ENCODE results near the gene SH3GLB2.

Gene SH3GLB2

GRCh38 chr9:129069862-129070641 is 41.9 kb upstream of the SH3GLB2 start:
- no peak overlapping the region for H3K4me3 ChIP-seq (ENCODE audit: low read depth in 1 of 5, low read length in 5 of 5)
- peaks cover 0 to 16% (median 11%) of the 10 kb centered on the region in 5 donors for H3K4me1 ChIP-seq (ENCODE audit: control insufficient read depth in 5 of 5, insufficient read depth in 5 of 5, low read length in 5 of 5)
- no peaks in the 10 kb centered on the region for H3K27me3 ChIP-seq (ENCODE audit: control insufficient read depth in 5 of 5, insufficient read depth in 4 of 5, low read length in 5 of 5)
- H3K9ac ChIP-seq (ENCODE audit: low read length in 5 of 5), result peak overlapping the region in 1 of 5 donors; percentile 52
- H3K9me3 ChIP-seq (ENCODE audit: control insufficient read depth in 5 of 5, low read length in 5 of 5), result no peaks in the 10 kb centered on the region
- H3K27ac ChIP-seq (ENCODE audit: low read depth, low read length), result no peak overlapping the region
- H3K36me3 ChIP-seq (ENCODE audit: control insufficient read depth in 5 of 5, insufficient read depth in 5 of 5, low read length in 5 of 5), result peaks cover 0 to 58% (median 48%) of the 10 kb centered on the region in 5 donors

- no peak overlapping the region for H3K27ac ChIP-seq (ENCODE audit: low read depth, low read length)
- peaks cover 0 to 19% (median 11%) of the 10 kb centered on the region in 5 donors for H3K4me1 ChIP-seq (ENCODE audit: control insufficient read depth in 5 of 5, insufficient read depth in 5 of 5, low read length in 5 of 5)
- no peaks in the 10 kb centered on the region for H3K9me3 ChIP-seq (ENCODE audit: control insufficient read depth in 5 of 5, low read length in 5 of 5)
- H3K4me3 ChIP-seq (ENCODE audit: low read depth in 1 of 5, low read length in 5 of 5), result peak overlapping the region in 1 of 5 donors; percentile 37
- H3K27me3 ChIP-seq (ENCODE audit: control insufficient read depth in 5 of 5, insufficient read depth in 4 of 5, low read length in 5 of 5), result no peaks in the 10 kb centered on the region
- H3K9ac ChIP-seq (ENCODE audit: low read length in 5 of 5), result peak overlapping the region in 1 of 5 donors; percentile 52
- H3K36me3 ChIP-seq (ENCODE audit: control insufficient read depth in 5 of 5, insufficient read depth in 5 of 5, low read length in 5 of 5), result peaks cover 0 to 65% (median 52%) of the 10 kb centered on the region in 5 donors
Observed at GRCh38 chr9:129068990-129069861, 41.1 kb upstream of the SH3GLB2 start.

GRCh38 chr9:129068110-129068509 is 40.0 kb upstream of the SH3GLB2 start:
- Histone ChIP-seq H3K36me3 (ENCODE audit: control insufficient read depth in 5 of 5, insufficient read depth in 5 of 5, low read length in 5 of 5) (peaks cover 0 to 74% (median 60%) of the 10 kb centered on the region in 5 donors), H3K27me3 (ENCODE audit: control insufficient read depth in 5 of 5, insufficient read depth in 4 of 5, low read length in 5 of 5) (no peaks in the 10 kb centered on the region), H3K27ac (ENCODE audit: low read depth, low read length) (no peak overlapping the region), H3K9me3 (ENCODE audit: control insufficient read depth in 5 of 5, low read length in 5 of 5) (no peaks in the 10 kb centered on the region), H3K4me3 (ENCODE audit: low read depth in 1 of 5, low read length in 5 of 5) (no peak overlapping the region), H3K4me1 (ENCODE audit: control insufficient read depth in 5 of 5, insufficient read depth in 5 of 5, low read length in 5 of 5) (peaks cover 0 to 19% (median 11%) of the 10 kb centered on the region in 5 donors), H3K9ac (ENCODE audit: low read length in 5 of 5) (no peak overlapping the region)

GRCh38 chr9:129064499-129064908 is 36.4 kb upstream of the SH3GLB2 start:
- H3K36me3 ChIP-seq (ENCODE audit: control insufficient read depth in 5 of 5, insufficient read depth in 5 of 5, low read length in 5 of 5), result peaks cover 0 to 83% (median 69%) of the 10 kb centered on the region in 5 donors
- H3K4me3 ChIP-seq (ENCODE audit: low read depth in 1 of 5, low read length in 5 of 5), result no peak overlapping the region
- no peaks in the 10 kb centered on the region for H3K27me3 ChIP-seq (ENCODE audit: control insufficient read depth in 5 of 5, insufficient read depth in 4 of 5, low read length in 5 of 5)
- H3K9ac ChIP-seq (ENCODE audit: low read length in 5 of 5), result no peak overlapping the region
- no peaks in the 10 kb centered on the region for H3K9me3 ChIP-seq (ENCODE audit: control insufficient read depth in 5 of 5, low read length in 5 of 5)
- H3K27ac ChIP-seq (ENCODE audit: low read depth, low read length), result no peak overlapping the region
- H3K4me1 ChIP-seq (ENCODE audit: control insufficient read depth in 5 of 5, insufficient read depth in 5 of 5, low read length in 5 of 5), result peaks cover 0 to 16% (median 5%) of the 10 kb centered on the region in 5 donors

GRCh38 chr9:129063061-129063460 is 34.9 kb upstream of the SH3GLB2 start:
- Histone ChIP-seq H3K27ac (ENCODE audit: low read depth, low read length) (no peak overlapping the region), H3K4me3 (ENCODE audit: low read depth in 1 of 5, low read length in 5 of 5) (no peak overlapping the region), H3K27me3 (ENCODE audit: control insufficient read depth in 5 of 5, insufficient read depth in 4 of 5, low read length in 5 of 5) (no peaks in the 10 kb centered on the region), H3K9me3 (ENCODE audit: control insufficient read depth in 5 of 5, low read length in 5 of 5) (no peaks in the 10 kb centered on the region), H3K9ac (ENCODE audit: low read length in 5 of 5) (peak overlapping the region in 1 of 5 donors; percentile 35), H3K4me1 (ENCODE audit: control insufficient read depth in 5 of 5, insufficient read depth in 5 of 5, low read length in 5 of 5) (peaks cover 0 to 7% (median 0%) of the 10 kb centered on the region in 5 donors), H3K36me3 (ENCODE audit: control insufficient read depth in 5 of 5, insufficient read depth in 5 of 5, low read length in 5 of 5) (peaks cover 0 to 79% (median 65%) of the 10 kb centered on the region in 5 donors)

GRCh38 chr9:129060991-129061390 is 32.9 kb upstream of the SH3GLB2 start:
- H3K36me3 ChIP-seq (ENCODE audit: control insufficient read depth in 5 of 5, insufficient read depth in 5 of 5, low read length in 5 of 5), result peaks cover 0 to 78% (median 52%) of the 10 kb centered on the region in 5 donors
- no peak overlapping the region for H3K4me3 ChIP-seq (ENCODE audit: low read depth in 1 of 5, low read length in 5 of 5)
- H3K4me1 ChIP-seq (ENCODE audit: control insufficient read depth in 5 of 5, insufficient read depth in 5 of 5, low read length in 5 of 5), result peaks cover 0 to 7% (median 0%) of the 10 kb centered on the region in 5 donors
- H3K9ac ChIP-seq (ENCODE audit: low read length in 5 of 5), result no peak overlapping the region
- H3K27ac ChIP-seq (ENCODE audit: low read depth, low read length), result no peak overlapping the region
- H3K9me3 ChIP-seq (ENCODE audit: control insufficient read depth in 5 of 5, low read length in 5 of 5), result no peaks in the 10 kb centered on the region
- no peaks in the 10 kb centered on the region for H3K27me3 ChIP-seq (ENCODE audit: control insufficient read depth in 5 of 5, insufficient read depth in 4 of 5, low read length in 5 of 5)

GRCh38 chr9:129059796-129060785 is 32.0 kb upstream of the SH3GLB2 start:
- Histone ChIP-seq H3K4me1 (ENCODE audit: control insufficient read depth in 5 of 5, insufficient read depth in 5 of 5, low read length in 5 of 5) (peaks cover 0 to 7% (median 0%) of the 10 kb centered on the region in 5 donors), H3K9ac (ENCODE audit: low read length in 5 of 5) (no peak overlapping the region), H3K27me3 (ENCODE audit: control insufficient read depth in 5 of 5, insufficient read depth in 4 of 5, low read length in 5 of 5) (no peaks in the 10 kb centered on the region), H3K27ac (ENCODE audit: low read depth, low read length) (no peak overlapping the region), H3K9me3 (ENCODE audit: control insufficient read depth in 5 of 5, low read length in 5 of 5) (no peaks in the 10 kb centered on the region), H3K4me3 (ENCODE audit: low read depth in 1 of 5, low read length in 5 of 5) (no peak overlapping the region), H3K36me3 (ENCODE audit: control insufficient read depth in 5 of 5, insufficient read depth in 5 of 5, low read length in 5 of 5) (peaks cover 0 to 69% (median 47%) of the 10 kb centered on the region in 5 donors)

GRCh38 chr9:129058965-129059795 is 31.0 kb upstream of the SH3GLB2 start:
- no peak overlapping the region for H3K9ac ChIP-seq (ENCODE audit: low read length in 5 of 5)
- H3K4me1 ChIP-seq (ENCODE audit: control insufficient read depth in 5 of 5, insufficient read depth in 5 of 5, low read length in 5 of 5), result peaks cover 0 to 7% (median 0%) of the 10 kb centered on the region in 5 donors
- no peak overlapping the region for H3K27ac ChIP-seq (ENCODE audit: low read depth, low read length)
- H3K9me3 ChIP-seq (ENCODE audit: control insufficient read depth in 5 of 5, low read length in 5 of 5), result no peaks in the 10 kb centered on the region
- no peaks in the 10 kb centered on the region for H3K27me3 ChIP-seq (ENCODE audit: control insufficient read depth in 5 of 5, insufficient read depth in 4 of 5, low read length in 5 of 5)
- peaks cover 0 to 68% (median 46%) of the 10 kb centered on the region in 5 donors for H3K36me3 ChIP-seq (ENCODE audit: control insufficient read depth in 5 of 5, insufficient read depth in 5 of 5, low read length in 5 of 5)
- no peak overlapping the region for H3K4me3 ChIP-seq (ENCODE audit: low read depth in 1 of 5, low read length in 5 of 5)

Data from subcutaneous abdominal adipose tissue (tissue), 5 donors.